HG03575 (cell line): ENCODE results near the gene OR4K5.
"Not testable (repeated sequence)": the region's sequence is repeated elsewhere in the genome, so short reads cannot be mapped to it uniquely, and the experiment has no call there.

Source experiments
- ATAC-seq: cut with Tn5 transposase; IDR thresholded peaks from one replicate; pipeline ENCODE4 v1.9.1; 2021; ENCODE audit not compliant: unreplicated experiment, insufficient number of reproducible peaks, low FRiP score; ENCODE audit errors: extremely low read depth

Gene OR4K5

GRCh38 chr14:19920021-19920657 is at the start of gene OR4K5:
Gene OR4K5, plus strand, starts transcription at chr14:19920607. Its CDS starts 0 bp downstream, at chr14:19920607.
- ATAC-seq: no peak

- ATAC-seq: no peak
These were observed 47.2 kb upstream of the OR4K5 start for GRCh38 chr14:19873178-19873577.

GRCh38 chr14:19874842-19875241 is 45.6 kb upstream of the OR4K5 start, which contains the start of gene OR4K2:
Gene OR4K2, plus strand, starts transcription at chr14:19875142. Its CDS starts 1,126 bp downstream, at chr14:19876268.
- no peak for ATAC-seq

- no peak for ATAC-seq
These were observed 42.3 kb upstream of the OR4K5 start for GRCh38 chr14:19878029-19878642.

- no peak for ATAC-seq
These were observed 25.1 kb upstream of the OR4K5 start for GRCh38 chr14:19895282-19895681.

- no peak for ATAC-seq
These were observed 19.4 kb upstream of the OR4K5 start for GRCh38 chr14:19900999-19901398.

GRCh38 chr14:19902409-19902808 is 18.0 kb upstream of the OR4K5 start:
- no peak for ATAC-seq

GRCh38 chr14:19906665-19907064 is 13.7 kb upstream of the OR4K5 start:
- no peak for ATAC-seq

- no peak for ATAC-seq
These were observed 9.3 kb upstream of the OR4K5 start for GRCh38 chr14:19911114-19911513.

- ATAC-seq: no peak
These were observed 3.2 kb upstream of the OR4K5 start for GRCh38 chr14:19917243-19917642.

GRCh38 chr14:19917955-19918518 is 2.4 kb upstream of the OR4K5 start:
- ATAC-seq: no peak

GRCh38 chr14:19918553-19919264 is 1.7 kb upstream of the OR4K5 start:
- ATAC-seq: no peak

GRCh38 chr14:19930617-19931016 is 10.2 kb downstream of the OR4K5 start, which contains the start of gene OR4K1:
Gene OR4K1, plus strand, starts transcription at chr14:19930917. Its CDS starts 4,750 bp downstream, at chr14:19935667.
- ATAC-seq: no peak

- no peak for ATAC-seq
These were observed 21.3 kb downstream of the OR4K5 start for GRCh38 chr14:19941668-19942067.

GRCh38 chr14:19947413-19948090 is 27.1 kb downstream of the OR4K5 start:
- ATAC-seq: no peak

- no peak for ATAC-seq
These were observed 28.8 kb downstream of the OR4K5 start for GRCh38 chr14:19949218-19949617.

GRCh38 chr14:19969735-19970134 is 49.3 kb downstream of the OR4K5 start:
- not testable (repeated sequence) for ATAC-seq
